ENCODE data around the gene PDE3B.

DNA sequence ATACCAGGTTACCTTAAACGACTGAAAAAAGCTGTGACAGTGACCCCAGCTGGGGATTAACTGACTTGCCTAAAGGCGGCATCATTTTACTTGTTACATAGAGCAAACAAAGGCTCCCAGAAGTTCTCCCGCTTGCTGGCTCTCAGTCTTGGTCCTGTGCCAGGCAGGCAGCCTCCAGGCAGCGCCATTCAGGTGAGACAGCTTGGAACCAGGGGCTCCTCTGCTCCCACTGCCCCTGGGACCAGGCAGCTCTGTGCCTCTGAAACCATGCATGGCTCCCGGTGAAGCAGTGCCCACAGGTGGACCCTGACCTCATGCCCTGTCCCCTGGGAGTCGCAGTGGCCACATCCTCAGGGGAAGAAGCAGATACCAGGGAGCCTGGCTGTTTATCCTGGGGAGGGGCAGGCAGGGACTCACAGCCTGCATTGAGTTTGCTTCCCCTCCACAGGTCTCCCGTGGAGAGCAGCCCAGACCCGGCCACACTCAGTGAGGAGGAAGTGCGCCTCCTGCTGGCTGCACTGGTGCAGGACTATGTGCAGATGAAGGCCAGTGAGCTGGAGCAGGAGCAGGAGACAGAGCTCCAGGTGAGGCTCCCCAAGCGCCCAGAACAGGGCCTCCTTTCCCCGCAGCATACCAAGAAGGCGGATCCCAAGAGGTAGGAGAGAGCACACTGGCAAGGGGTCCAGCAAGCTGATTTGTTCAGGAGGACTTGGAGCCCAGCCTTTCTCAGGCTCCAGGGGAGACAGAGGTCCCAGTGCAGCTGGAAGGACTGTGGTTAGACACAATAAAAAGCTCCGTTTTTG lies 264.0 kb downstream of the PDE3B start:
- TF ChIP-seq CTCF (IDR thresholded peaks at IDR 0.05) (peak in 5 of 6 experiments; percentile 68 to 77 (median 73)), POLR2A (IDR thresholded peaks at IDR 0.05) (no peak)
